NB4 (cell line): ENCODE results near the gene CEP55.

Experiments
- MYC ChIP-seq: IDR thresholded peaks from 2 replicates; pipeline ENCODE4 v1.6.1; 2011; ENCODE audit warnings: low read depth, low read length
- POLR2A ChIP-seq: IDR thresholded peaks from 2 replicates; pipeline ENCODE4 v1.6.1; 2011; ENCODE audit warnings: mild to moderate bottlenecking; ENCODE audit not compliant: insufficient read length; ENCODE audit errors: extremely low read depth
- TF ChIP-seq, protein P1 (sequence below): IDR thresholded peaks from 2 replicates; pipeline ENCODE4 v1.6.1; 2011; ENCODE audit warnings: low read depth, low read length
- TF ChIP-seq, protein P2 (sequence below): IDR thresholded peaks from one replicate; pipeline ENCODE4 v1.5.1; 2012; ENCODE audit warnings: low read depth, low read length

DNA sequence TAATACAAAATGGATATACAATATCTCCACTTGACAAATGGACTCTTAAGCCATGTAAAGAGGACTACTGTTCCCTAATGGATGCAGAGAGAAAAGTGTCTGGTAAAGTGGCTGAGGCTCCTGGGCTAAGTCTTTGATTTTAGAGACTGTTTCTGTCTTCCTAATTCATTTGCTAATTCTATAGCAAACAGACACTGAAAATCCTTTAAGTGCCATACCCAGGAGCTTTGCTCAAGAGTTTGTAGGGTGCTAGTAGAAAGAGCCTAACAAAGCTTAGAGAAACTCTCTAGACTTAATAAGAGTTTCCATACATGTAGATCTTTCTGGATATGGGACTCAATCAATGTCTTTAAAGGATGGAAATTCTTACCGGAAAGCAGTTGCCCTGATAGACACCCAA is 16.7 kb downstream of the CEP55 start:
- TF ChIP-seq, protein P1, sequence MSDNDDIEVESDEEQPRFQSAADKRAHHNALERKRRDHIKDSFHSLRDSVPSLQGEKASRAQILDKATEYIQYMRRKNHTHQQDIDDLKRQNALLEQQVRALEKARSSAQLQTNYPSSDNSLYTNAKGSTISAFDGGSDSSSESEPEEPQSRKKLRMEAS = no peak
- TF ChIP-seq, protein P2, sequence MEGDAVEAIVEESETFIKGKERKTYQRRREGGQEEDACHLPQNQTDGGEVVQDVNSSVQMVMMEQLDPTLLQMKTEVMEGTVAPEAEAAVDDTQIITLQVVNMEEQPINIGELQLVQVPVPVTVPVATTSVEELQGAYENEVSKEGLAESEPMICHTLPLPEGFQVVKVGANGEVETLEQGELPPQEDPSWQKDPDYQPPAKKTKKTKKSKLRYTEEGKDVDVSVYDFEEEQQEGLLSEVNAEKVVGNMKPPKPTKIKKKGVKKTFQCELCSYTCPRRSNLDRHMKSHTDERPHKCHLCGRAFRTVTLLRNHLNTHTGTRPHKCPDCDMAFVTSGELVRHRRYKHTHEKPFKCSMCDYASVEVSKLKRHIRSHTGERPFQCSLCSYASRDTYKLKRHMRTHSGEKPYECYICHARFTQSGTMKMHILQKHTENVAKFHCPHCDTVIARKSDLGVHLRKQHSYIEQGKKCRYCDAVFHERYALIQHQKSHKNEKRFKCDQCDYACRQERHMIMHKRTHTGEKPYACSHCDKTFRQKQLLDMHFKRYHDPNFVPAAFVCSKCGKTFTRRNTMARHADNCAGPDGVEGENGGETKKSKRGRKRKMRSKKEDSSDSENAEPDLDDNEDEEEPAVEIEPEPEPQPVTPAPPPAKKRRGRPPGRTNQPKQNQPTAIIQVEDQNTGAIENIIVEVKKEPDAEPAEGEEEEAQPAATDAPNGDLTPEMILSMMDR = no peak
- TF ChIP-seq POLR2A (no peak), MYC (no peak)
